Activated CD8-positive, alpha-beta memory T cell treated with anti-CD3 and anti-CD28 coated beads for 1 hour (primary cell): Measurements from ENCODE around the gene SUCLG2.

Experiments
- DNase-seq, 2 donors: peaks; one replicate each; pipeline ENCODE4 v3.0.0-alpha.2; 2020; ENCODE audit warnings: low read depth in 1 of 2; ENCODE audit errors: extremely low read depth in 1 of 2

SUCLG2 gene

GRCh38 chr3:67462187-67462586 lies 192.2 kb downstream of the SUCLG2 start:
- DNase-seq = no peak

DNA sequence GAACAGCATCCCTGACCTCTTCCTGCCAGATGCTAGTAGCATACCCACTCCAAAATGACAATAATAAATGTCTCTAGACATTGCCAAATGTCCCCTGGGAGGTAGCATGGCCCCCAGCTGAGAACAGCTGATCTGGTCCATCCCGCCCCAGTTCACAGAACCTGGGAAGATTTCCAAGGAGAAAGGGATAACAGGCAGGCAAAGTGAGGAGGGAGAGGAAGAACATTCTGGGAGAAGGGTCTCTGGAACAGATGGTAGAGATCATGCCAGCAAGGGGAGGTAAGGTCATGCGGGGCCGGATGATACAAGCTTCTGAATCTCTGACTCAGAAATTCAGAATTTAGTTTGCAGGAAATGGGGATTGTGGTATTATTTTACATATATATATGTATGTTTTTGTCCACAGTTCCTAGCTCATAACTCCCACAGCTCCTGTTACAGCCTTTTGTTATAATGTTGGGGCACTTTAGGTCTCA lies 192.7 kb downstream of the SUCLG2 start:
- DNase-seq = no peak

- DNase-seq = no peak
Measured at GRCh38 chr3:67460841-67461510, 193.4 kb downstream of the SUCLG2 start.

DNA sequence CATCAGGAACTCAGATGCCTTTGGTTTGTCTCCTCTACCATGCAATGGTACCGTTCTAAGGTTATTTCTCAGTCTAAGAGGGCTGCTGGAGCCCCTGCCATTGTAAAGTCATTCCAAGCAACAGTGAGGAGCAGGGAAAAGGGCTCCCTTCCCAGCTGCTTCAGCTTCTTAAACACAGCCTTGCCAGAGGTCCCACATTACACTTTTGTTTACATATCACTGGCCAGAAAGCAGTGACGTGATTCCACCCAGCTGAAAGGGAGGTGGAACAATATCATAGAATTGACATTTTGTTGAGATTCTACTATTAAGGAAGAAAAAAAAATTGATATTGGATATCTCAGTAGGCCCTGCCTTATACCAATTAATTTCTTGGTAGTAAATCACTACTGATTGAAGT lies 194.6 kb downstream of the SUCLG2 start:
- no peak for DNase-seq

DNA sequence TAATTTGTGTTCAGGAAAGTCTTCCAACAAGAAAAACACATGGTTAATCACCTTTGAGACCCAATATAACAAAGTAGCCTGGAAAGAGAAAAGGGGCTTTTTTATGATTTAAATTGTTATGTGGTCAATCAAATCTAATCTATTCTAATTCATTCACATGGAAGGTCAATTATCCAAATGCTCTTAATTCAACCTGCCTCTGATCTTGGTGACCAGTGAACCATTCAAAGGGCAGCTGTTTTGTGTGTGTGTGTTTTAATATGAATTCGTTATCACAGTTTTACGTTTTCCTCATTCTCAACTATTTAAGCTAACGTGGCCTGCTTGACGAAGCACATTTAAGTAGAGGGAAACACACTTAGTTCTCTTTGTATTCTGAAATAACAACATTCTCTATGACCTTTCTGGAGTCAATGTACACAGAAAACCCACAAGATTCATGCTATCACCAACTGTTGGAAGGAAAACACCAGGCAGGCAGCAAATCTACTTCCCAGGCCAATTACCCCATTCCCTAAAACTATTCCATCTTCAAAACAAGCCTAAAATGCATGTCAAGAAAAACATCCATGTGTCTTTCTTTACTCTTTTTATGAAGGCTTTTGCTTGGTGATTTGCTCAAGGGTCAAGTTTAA lies 195.4 kb downstream of the SUCLG2 start:
- DNase-seq = no peak

GRCh38 chr3:67458408-67458807 lies 196.0 kb downstream of the SUCLG2 start:
- no peak for DNase-seq

DNA sequence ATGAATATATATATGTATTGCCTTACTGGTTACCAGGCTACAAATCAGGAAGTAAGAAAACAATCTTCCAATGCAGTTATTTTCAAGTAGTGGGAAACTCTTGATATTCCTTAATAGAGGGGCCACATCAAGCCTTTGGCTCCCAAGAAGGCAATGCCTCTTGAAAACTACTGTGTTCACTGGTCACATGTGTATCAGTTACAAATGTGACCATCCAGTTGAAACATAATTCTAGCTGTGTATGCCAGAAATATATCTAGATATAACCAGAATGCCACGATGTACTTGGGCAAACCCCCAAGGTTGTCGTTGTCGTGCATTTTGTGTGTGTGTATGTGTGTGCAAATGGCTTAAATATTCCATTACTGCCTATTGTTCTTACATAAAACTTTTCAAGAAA lies 200.8 kb downstream of the SUCLG2 start:
- no peak for DNase-seq

GRCh38 chr3:67450153-67450552 lies 204.3 kb downstream of the SUCLG2 start:
- DNase-seq = no peak

DNA sequence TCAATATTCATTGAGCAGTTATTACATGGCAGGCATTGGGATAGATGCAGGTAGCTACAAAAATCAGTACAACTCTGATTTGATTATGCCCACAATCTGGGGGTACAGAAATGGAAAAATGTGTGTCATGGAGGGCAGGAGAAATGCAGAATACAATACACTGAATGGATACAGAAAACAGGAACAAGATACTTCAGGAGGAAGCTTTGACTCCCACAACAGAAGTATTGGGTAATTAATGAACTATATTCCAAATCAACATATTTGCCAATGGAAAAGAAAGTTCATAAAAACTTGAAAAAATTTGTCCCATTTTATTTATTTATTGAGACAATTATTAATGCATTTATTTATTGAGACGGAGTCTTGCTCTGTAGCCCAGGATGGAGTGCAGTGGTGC lies 207.0 kb downstream of the SUCLG2 start:
- DNase-seq = no peak

DNA sequence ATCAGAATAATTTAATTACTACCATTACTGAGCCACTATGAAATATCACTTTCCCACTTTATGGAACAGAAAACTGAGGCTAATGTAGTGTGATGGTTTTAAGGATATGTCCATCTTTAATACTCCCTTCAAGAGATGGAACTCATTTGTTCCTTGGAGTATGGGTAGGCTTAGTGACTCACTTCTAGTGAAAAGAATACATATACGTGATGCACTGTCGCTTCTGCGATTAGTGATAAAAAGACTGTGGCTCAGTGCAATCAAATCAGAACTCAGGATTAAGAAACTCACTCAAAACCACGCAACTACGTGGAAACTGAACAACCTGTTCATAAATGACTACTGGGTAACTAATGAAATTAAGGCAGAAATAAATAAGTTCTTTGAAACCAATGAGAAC lies 216.6 kb downstream of the SUCLG2 start:
- DNase-seq = no peak

DNA sequence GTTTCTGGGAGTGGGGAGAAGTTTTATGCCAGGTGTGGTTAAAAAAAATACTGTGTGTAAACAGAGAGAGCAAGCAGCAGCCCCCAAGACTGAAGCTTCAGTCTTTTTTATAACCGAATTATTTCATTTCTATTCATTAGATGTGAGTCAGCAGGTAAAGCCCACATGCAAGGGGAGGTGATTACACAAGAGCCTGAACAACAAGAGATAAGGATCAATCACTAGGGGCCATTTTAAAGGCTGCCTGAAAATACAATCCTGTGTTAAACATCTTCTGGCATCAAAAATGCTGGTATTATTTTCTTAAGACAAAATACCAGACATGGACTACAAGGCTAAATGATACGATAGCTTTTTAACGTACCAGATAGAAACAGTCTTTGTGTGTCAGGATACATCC lies 217.3 kb downstream of the SUCLG2 start:
- no peak for DNase-seq

DNA sequence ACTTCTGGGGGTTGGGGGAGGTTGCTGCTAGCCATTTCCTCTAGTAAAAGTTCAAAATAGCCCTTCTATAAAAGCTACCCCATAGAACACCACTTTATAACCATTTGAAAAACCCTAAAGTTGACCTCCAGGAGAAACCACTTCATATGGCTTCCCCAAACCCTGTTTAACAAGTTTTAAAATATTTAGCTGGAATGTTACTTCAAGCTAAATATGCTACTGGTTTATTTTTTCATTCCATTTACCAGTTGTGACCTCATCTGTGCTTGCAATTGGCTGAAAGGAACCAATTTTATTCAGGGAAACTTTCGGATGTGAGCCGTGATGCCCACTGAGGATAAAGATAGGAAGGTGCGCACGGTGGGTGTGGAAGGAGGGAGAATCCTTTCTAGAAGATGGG lies 221.3 kb downstream of the SUCLG2 start:
- no peak for DNase-seq

- no peak for DNase-seq
Measured at GRCh38 chr3:67431887-67432286, 222.5 kb downstream of the SUCLG2 start.

- no peak for DNase-seq
Measured at GRCh38 chr3:67423722-67424121, 230.7 kb downstream of the SUCLG2 start.

GRCh38 chr3:67421912-67422311 lies 232.5 kb downstream of the SUCLG2 start:
- DNase-seq = no peak

DNA sequence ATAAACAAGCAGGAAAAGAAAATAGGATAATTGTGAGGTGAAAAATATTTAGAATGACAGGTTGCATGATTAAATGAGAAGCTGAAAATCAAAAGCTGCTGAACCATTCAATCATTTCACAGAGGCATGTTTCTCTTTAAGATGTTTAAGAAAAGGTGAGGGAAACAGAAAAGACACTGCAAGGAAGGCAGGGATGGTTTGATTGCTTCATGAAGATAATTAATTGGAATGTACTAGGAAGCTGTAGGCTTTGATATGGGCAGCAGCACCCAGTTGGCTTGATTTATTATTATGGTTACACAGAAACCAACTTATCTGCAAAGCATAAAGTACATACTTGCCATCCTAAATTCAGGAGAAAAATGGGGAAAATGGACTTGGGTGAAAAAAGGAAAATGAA lies 234.6 kb downstream of the SUCLG2 start:
- no peak for DNase-seq

- no peak for DNase-seq
Measured at GRCh38 chr3:67419218-67419529, 235.2 kb downstream of the SUCLG2 start.

- no peak for DNase-seq
Measured at GRCh38 chr3:67418426-67419217, 235.8 kb downstream of the SUCLG2 start.

DNA sequence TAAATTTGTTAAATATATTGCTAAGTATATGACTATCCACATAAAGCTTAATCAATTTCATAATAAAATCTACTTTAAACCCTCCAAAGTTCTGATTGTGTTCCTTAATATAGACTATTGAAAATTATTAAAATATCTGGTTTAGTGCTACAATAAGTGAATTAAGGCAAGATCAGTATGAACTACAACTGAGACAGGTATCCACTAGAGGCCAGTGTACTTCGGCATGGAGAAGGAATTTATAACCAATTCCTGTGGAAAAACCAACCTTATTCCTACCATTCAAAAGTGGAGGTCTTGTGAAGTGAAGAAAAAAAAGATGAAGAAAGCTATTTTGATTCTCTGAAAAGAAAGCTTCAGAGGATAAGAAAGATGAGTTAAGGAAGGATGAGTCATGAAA lies 237.7 kb downstream of the SUCLG2 start:
- no peak for DNase-seq

DNA sequence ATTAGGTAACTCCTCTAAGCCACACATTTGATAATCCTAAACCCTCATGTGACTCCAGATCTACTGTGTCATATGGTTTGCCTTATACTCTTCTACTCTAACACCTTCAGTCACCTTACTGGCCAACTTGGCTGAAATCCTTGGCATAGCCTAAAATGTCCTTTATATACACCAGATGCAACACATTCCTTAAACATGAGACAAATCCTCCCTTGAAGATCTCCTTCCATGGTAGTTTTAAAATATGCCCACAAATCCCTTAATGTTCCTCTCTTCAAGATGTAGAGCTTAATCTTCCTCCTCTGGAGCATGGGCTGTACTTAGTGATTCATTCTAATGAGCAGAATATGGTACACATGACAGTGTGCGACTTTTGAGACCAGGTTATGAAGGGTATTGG lies 238.9 kb downstream of the SUCLG2 start:
- no peak for DNase-seq

DNA sequence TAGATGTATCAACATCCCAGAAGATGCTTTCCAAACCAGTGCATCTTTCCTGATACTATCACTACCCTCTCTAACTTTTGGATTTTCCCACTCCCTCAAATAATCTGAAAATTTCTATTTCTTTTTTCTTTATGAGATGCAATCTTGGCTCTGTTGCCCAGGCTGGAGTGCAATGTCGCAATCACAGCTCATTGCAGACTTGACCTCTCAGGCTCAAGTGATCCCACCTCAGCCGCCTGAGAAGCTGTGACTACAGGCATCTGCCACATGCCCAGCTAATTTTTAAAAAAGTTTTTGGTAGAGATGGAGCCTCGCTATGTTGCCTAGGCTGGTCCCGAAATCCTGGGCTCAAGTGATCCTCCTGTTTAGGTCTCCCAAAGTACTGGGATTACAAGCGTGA lies 239.7 kb downstream of the SUCLG2 start:
- no peak for DNase-seq

- no peak for DNase-seq
Measured at GRCh38 chr3:67405193-67405592, 249.2 kb downstream of the SUCLG2 start.
